HuH-7.5 (cell line): ENCODE measurements around the gene CALR3.
"Not testable (repeated sequence)": the region's sequence is repeated elsewhere in the genome, so short reads cannot be mapped to it uniquely, and the experiment has no call there.

Experiments
- DNase-seq: peaks from one replicate; pipeline ENCODE4 v3.0.0; 2011; ENCODE audit warnings: low spot score

Gene CALR3

GRCh38 chr19:16524991-16525734 is 29.2 kb upstream of the CALR3 start:
- DNase-seq = no peak

- no peak for DNase-seq
Observed at GRCh38 chr19:16522559-16523377, 26.8 kb upstream of the CALR3 start.

- no peak for DNase-seq
Observed at GRCh38 chr19:16521715-16522289, 25.8 kb upstream of the CALR3 start.

- no peak for DNase-seq
Observed at GRCh38 chr19:16520986-16521624, 25.1 kb upstream of the CALR3 start.

GRCh38 chr19:16520074-16520973 is 24.4 kb upstream of the CALR3 start:
- no peak for DNase-seq

GRCh38 chr19:16519230-16519687 is 23.3 kb upstream of the CALR3 start:
- no peak for DNase-seq

- DNase-seq = no peak
Observed at GRCh38 chr19:16518483-16519229, 22.7 kb upstream of the CALR3 start.

- DNase-seq = no peak
Observed at GRCh38 chr19:16518061-16518460, 22.1 kb upstream of the CALR3 start.

- DNase-seq = no peak
Observed at GRCh38 chr19:16516923-16517610, 21.1 kb upstream of the CALR3 start.

- DNase-seq = no peak
Observed at GRCh38 chr19:16516381-16516780, 20.4 kb upstream of the CALR3 start.

GRCh38 chr19:16514383-16515019 is 18.5 kb upstream of the CALR3 start:
- peak; percentile 27 for DNase-seq

- not testable (repeated sequence) for DNase-seq
Observed at GRCh38 chr19:16512611-16513010, 16.6 kb upstream of the CALR3 start.

- no peak for DNase-seq
Observed at GRCh38 chr19:16509141-16510061, 13.4 kb upstream of the CALR3 start.

GRCh38 chr19:16508546-16508945 is 12.6 kb upstream of the CALR3 start:
- no peak for DNase-seq

- DNase-seq = no peak
Observed at GRCh38 chr19:16506961-16507360, 11.0 kb upstream of the CALR3 start.

- not testable (repeated sequence) for DNase-seq
Observed at GRCh38 chr19:16506161-16506560, 10.2 kb upstream of the CALR3 start.

GRCh38 chr19:16504271-16504670 is 8.3 kb upstream of the CALR3 start:
- DNase-seq = no peak

- no peak for DNase-seq
Observed at GRCh38 chr19:16497837-16498236, 1.9 kb upstream of the CALR3 start.
